Hematopoietic multipotent progenitor cell (in vitro differentiated cells): ENCODE results near the gene MYO1G. TPM values are rescaled to one million over a fixed set of nuclear protein-coding genes. Genes with fewer than 3 reads are reported as not detected.
A peak's percentile ranks its signal among the peaks of the same experiment; 100 is the strongest.
"Not testable (repeated sequence)": the region's sequence is repeated elsewhere in the genome, so short reads cannot be mapped to it uniquely, and the experiment has no call there.

Experiments
- DNase-seq, 3 donors: peaks; one replicate each; pipeline ENCODE4 v3.0.0-alpha.2; 2011 to 2015; ENCODE audit warnings: low read depth in 2 of 3, low spot score in 2 of 3
- total RNA-seq: library from RNA; depleted of rRNA; stranded (reverse); fragments of >200 nt; gene quantifications from one replicate; pipeline ENCODE4 v1.2.3, GENCODE V29; 2012

Gene MYO1G
- total RNA-seq, 1 donor: 150 TPM

DNA sequence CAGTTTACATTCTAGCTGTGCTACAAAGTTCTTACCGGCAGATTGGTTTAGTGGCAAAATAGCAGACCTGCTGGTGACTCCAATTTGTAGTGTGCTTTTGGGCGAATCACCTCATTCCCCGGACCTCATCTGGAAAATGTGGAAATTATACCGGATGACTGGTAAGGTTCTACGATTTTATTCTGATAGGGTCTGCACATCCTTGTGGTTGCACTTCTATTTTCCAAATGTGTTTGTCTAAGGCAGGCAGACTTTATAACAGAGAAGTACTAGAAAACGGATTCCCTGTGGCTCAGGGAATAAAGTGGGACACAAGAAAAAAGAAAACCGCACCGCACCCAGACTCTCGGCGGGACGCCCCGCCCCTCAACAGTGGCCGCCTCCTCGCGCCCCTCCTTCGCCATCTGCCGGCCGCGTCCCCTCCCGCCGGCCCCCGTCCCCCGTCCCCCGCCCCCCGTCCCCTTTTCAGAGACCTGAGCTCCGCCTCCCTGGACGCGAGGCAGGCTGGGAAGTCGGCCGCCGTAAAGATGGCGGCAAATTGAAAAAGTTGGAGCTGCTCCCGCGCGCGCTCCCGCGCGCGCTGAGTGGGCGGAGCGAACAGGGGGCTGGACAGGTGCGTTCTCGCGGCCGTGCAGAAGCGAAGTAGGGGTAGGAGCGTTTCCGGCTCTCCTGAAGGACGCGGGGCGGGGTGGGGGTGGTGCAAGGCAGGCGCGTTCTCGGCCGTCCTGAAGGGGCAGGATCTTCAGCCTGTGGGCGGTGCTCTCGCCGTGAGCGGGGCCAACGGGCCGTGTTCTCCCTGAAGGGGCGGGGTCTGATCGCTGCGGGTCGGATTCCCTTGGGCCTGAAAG is 20.7 kb upstream of the MYO1G start:
- DNase-seq: peak; percentile 93 to 100 (median 99)

DNA sequence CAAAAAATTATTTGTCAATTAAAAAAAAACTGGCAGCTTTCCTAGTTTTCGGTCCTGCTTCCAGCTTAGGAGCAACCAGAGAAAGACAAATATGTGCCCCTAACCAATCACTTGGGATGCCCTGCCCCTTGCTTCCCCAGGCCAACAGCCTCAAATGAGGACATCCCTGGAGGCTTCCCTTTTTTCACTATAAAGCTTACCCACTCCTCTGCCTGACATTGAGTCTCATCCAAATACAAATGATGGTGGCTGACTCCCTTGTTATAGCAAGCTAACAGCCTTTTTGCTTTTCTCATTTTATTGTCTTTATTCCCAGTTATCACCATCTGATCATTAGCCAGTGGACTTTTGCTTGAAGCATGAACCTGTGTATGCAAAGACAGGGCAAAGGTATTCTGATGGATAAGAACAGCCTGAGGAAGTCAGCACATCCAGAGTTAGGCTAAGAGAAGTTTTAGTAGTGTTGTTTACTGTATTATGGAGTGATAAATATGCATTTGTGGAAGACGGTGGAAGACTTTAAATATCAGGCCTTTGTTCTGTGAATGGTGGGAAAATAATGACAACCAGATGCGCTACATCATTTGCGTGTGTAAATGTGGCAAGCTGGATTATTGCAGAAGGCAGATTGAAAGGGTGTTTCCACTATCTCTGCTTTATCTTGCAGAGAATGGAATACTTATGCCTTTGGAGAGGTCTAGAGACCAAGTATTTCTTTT is 19.5 kb upstream of the MYO1G start:
- DNase-seq: no peak

GRCh38 chr7:44995555-44996493 is 17.0 kb upstream of the MYO1G start:
- DNase-seq: peak in 1 of 3 donors; percentile 32

GRCh38 chr7:44994877-44995554 is 16.2 kb upstream of the MYO1G start:
- DNase-seq: peak in 2 of 3 donors; percentile 92 to 96

DNA sequence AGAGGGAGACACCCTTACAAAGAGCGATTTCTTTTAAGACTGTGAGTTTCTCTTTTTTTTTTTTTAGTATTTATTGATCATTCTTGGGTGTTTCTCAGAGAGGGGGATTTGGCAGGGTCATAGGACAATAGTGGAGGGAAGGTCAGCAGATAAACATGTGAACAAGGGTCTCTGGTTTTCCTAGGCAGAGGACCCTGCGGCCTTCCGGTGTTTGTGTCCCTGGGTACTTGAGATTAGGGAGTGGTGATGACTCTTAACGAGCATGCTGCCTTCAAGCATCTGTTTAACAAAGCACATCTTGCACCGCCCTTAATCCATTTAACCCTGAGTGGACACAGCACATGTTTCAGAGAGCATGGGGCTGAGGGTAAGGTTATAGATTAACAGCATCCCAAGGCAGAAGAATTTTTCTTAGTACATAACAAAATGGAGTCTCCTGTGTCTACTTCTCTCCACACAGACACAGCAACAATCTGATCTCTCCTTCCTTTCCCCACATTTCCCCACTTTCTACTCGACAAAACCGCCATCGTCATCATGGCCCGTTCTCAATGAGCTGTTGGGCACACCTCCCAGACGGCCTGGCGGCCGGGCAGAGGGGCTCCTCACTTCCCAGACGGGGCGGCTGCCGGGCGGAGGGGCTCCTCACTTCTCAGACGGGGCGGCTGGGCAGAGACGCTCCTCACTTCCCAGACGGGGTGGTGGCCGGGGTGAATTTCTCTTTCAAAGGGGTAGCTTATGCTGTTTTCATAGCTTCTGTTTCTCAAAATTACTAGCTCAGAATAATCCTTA is 13.4 kb upstream of the MYO1G start:
- not testable (repeated sequence) for DNase-seq

GRCh38 chr7:44990109-44991023 is 11.6 kb upstream of the MYO1G start:
- DNase-seq: no peak

DNA sequence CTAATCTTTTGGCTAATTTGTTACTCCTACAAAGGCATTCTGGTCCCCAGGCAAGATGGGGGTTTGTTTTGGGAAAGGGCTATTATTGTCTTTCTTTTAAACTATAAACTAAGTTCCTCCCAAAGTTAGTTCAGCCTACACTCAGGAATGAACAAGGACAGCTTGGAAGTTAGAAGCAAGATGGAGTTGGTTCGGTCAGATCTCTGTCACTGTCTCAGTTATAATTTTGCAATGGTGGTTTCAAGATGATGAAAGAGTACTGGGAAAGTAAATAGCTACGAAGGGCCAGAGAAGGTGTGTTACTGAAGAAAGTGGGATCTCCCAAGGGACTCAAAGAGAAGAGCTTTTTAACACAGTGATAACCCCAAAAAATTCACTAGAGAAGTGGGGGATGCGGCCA is 10.3 kb upstream of the MYO1G start:
- no peak for DNase-seq

- no peak for DNase-seq
Measured at GRCh38 chr7:44988701-44989100, 9.9 kb upstream of the MYO1G start.

GRCh38 chr7:44987996-44988395 is 9.2 kb upstream of the MYO1G start:
- no peak for DNase-seq

GRCh38 chr7:44987457-44987856 is 8.6 kb upstream of the MYO1G start:
- no peak for DNase-seq

GRCh38 chr7:44986218-44987053 is 7.6 kb upstream of the MYO1G start:
- DNase-seq: peak; percentile 95

DNA sequence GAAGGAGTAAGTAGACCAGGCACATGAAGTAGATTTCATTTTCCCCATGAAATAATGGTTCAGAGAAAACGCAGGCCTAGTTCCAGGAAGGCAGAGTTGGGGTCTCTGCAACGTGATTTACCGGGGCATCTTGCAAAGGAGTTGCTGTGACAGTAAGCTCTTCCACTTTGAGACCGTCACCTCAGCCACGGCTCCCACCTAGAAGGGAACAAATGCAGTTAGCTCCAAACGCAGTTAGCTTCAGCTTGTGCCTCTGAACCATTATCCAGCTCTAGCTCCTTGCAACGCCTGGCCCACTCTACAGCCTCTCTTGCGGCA is 7.0 kb upstream of the MYO1G start:
- no peak for DNase-seq

- DNase-seq: no peak
Measured at GRCh38 chr7:44985033-44985695, 6.3 kb upstream of the MYO1G start.

DNA sequence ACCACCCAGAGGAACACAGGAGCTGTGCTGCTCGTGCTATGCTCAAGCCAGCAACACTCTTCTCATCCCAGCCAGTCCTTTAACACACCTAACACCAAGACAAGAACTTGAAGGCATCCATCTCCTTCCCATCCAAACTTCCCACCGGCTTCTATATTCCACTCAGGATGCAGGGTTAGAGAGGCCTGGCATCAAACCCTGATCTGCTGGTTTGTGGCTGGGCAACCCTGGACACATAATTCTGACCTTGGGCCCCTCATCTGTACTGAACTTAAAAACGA is 5.6 kb upstream of the MYO1G start:
- DNase-seq: no peak

DNA sequence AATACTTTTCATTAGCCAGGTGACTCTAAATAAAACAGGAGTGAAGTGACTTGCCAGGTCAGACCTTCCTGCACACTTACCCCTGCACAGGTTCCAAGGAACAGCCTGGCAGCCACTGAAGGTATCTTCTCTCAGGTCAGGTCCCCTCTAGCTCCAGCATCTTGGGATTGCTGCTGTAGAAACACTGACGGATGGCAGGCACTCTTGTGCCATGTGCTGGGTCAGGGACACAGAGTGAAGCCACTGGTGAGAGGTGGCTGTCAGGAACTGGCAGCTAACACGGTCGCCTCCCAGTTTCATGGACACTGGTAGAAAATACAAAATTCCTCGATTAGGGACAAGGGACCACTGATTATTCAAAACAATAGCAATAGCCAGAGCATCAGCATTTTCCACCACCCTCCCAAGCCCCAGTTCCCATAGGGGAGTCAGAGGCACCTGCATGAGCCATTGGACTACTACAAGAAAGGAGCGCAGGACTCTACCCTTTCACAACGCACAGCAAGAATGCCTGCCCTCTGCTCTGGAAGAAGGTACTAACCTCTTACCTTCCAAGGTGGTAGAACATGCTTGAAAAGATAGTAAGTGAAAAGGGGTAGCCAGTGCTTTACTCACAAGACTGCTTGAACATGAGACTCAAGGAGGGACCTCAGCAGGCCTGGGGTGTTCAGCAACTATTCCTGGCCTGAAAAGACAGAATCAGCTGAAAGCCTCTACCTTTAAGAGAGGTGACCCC is 5.1 kb upstream of the MYO1G start:
- DNase-seq: no peak

DNA sequence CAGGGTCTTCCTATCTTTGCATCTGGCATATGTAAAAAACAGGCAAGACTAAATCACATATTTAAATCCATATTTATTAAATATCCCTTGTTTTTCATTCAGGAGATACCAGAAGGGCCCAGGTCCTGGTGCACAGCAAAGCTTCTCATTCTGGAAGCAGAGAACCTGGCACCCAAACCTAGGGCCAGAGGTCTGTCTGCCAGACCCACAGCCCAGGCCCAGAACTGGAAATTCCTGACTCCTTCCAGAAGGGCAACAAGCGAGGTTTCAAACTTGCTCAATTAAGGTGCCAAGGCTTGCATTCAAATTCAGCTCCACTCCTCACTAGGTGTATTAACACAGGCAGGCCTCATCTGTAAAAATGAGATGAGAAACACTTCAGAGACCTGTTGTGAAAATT is 4.2 kb upstream of the MYO1G start:
- DNase-seq: no peak

- no peak for DNase-seq
Measured at GRCh38 chr7:44982535-44982923, 3.7 kb upstream of the MYO1G start.
